ENCODE results near the gene PRSS37.
"Not testable (repeated sequence)": the region's sequence is repeated elsewhere in the genome, so short reads cannot be mapped to it uniquely, and the experiment has no call there.

Gene PRSS37

GRCh38 chr7:141838581-141838980 is 2.7 kb downstream of the PRSS37 start:
- TF ChIP-seq CTCF (IDR thresholded peaks at IDR 0.05; ENCODE audit: insufficient read depth, low read length), result no peak
- no peak for TF ChIP-seq REST (IDR thresholded peaks at IDR 0.05; ENCODE audit: insufficient replicate concordance, low read depth)
- no peak for DNase-seq (ENCODE audit: low read depth in 1 of 2, low spot score in 1 of 2)
- no peak overlapping the region for H3K4me3 ChIP-seq (replicated peaks; ENCODE audit: insufficient read depth, low read length)
- H3K27ac ChIP-seq (replicated peaks), result no peak overlapping the region
- H3K27me3 ChIP-seq (ENCODE audit: insufficient read depth, poor library complexity, severe bottlenecking), result no peaks in the 10 kb centered on the region

DNA sequence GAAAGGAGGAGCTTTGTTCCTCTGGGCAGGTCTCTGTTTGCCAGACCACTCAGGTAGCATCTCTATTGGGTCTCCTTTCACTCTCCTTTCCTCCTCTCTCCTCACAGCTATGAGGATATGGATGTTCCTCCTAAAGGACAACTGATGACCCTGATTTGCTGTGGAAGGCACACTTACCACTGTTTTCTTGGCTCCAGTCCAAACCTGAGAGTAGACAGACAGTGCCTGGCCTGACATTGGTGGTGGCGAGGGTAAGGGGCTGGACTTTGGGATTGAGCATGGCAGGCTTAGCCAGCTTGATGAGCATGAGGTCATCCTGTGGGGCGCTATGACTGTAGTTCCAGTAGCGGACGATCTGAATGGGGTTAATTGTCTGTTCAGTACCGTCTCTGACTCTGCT is 3.6 kb downstream of the PRSS37 start:
- Histone ChIP-seq H3K27me3 (ENCODE audit: insufficient read depth, poor library complexity, severe bottlenecking) (no peaks in the 10 kb centered on the region), H3K4me3 (replicated peaks; ENCODE audit: insufficient read depth, low read length) (no peak overlapping the region), H3K27ac (replicated peaks) (no peak overlapping the region)
- TF ChIP-seq SPI1 (IDR thresholded peaks at IDR 0.05; ENCODE audit: borderline replicate concordance, low read depth) (no peak), POLR2AphosphoS5 (IDR thresholded peaks at IDR 0.05; ENCODE audit: low read depth) (no peak), GABPA (IDR thresholded peaks at IDR 0.05; ENCODE audit: low read depth) (no peak), CTCF (IDR thresholded peaks at IDR 0.05; ENCODE audit: insufficient read depth, low read length) (no peak), REST (IDR thresholded peaks at IDR 0.05; ENCODE audit: insufficient replicate concordance, low read depth) (no peak)
- no peak for DNase-seq (ENCODE audit: low read depth in 1 of 2, low spot score in 1 of 2)

DNA sequence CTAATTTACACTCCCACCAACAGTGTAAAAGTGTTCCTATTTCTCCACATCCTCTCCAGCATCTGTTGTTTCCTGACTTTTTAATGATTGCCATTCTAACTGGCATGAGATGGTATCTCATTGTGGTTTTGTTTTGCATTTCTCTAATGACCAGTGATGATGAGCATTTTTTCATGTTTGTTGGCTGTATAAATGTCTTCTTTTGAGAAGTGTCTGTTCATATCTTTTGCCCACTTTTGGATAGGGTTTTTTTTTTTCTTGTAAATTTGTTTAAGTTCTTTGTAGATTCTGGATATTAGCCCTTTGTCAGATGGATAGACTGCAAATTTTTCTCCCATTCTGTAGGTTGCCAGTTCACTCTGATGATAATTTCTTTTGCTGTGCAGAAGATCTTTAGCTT is 18.9 kb downstream of the PRSS37 start:
- not testable (repeated sequence) for H3K27ac ChIP-seq (replicated peaks); H3K27me3 ChIP-seq (ENCODE audit: insufficient read depth, poor library complexity, severe bottlenecking); DNase-seq (ENCODE audit: low read depth in 1 of 2, low spot score in 1 of 2); H3K4me3 ChIP-seq (replicated peaks; ENCODE audit: insufficient read depth, low read length)

DNA sequence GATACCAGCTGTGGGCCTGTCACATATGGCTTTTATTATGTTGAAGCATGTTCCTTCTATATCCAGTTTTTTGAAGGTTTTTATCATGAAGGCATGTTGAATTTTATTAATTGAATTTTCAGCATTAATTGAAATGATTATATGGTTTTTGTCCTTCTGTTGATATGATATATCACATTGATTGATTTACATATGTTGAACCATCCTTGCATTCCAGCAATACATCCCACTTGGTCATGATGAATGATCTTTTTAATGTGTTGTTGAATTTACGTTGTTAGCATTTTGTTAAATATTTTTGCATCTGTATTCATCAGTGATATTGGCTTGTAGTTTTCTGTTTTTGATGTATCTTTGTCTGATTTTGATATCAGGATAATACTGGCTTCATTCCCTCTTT is 21.2 kb downstream of the PRSS37 start:
- no peak for DNase-seq (ENCODE audit: low read depth in 1 of 2, low spot score in 1 of 2)
- no peak for TF ChIP-seq GABPA (IDR thresholded peaks at IDR 0.05; ENCODE audit: low read depth)
- no peak for TF ChIP-seq CTCF (IDR thresholded peaks at IDR 0.05; ENCODE audit: insufficient read depth, low read length)
- TF ChIP-seq SPI1 (IDR thresholded peaks at IDR 0.05; ENCODE audit: borderline replicate concordance, low read depth), result no peak
- no peak for TF ChIP-seq POLR2AphosphoS5 (IDR thresholded peaks at IDR 0.05; ENCODE audit: low read depth)
- TF ChIP-seq REST (IDR thresholded peaks at IDR 0.05; ENCODE audit: insufficient replicate concordance, low read depth), result no peak
- Histone ChIP-seq H3K27ac (replicated peaks) (no peak overlapping the region), H3K4me3 (replicated peaks; ENCODE audit: insufficient read depth, low read length) (no peak overlapping the region), H3K27me3 (ENCODE audit: insufficient read depth, poor library complexity, severe bottlenecking) (no peaks in the 10 kb centered on the region)
